HG02763 (cell line): ENCODE data around the gene RIN3.
A peak's percentile ranks its signal among the peaks of the same experiment; 100 is the strongest.

Experiments used
- ATAC-seq: cut with Tn5 transposase; IDR thresholded peaks from one replicate; pipeline ENCODE4 v1.9.1; 2021; ENCODE audit warnings: mild to moderate bottlenecking, moderate library complexity; ENCODE audit not compliant: unreplicated experiment

RIN3 gene

DNA sequence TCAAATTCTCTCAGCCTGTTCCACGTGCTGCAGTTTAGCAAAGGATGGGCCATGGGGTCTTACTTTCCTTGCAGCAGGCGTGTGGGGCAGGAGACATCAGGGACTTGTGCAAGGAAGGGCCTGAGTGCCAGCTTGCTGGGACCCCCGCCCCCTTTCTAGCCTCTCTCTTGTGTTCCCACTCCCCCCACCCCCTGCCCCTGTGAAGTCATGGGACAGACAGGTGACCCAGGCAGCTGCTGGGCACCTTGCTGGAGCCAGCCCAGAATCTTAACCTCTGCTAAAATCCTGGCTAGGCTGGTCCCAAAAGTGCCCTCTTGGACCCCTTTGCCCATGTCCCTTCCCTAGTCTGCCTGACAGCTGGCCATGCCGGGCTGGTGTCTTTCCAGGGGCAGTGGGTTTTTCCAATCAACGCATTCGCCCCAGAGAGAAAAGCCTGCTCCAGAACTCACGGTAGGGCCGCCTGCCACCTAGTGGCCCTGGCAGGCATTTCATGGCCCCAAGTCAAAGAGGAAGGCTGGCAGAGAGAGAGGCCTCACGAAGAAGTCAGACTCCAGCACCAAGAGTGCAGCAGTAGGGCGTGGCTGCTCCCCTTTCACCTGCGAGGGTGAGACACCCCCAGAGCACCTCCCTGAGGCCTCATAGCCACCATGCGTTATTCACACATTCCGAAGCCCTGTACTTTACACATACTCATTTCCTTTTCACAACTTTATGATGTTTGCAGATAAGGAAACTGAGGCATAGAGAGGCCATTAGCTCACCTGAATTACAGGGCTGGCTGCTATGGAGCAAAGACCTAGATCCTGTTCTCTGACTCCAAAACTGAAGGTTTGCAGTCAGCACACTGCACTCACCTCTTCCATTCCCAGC is 167.4 kb downstream of the RIN3 start:
- ATAC-seq = no peak

DNA sequence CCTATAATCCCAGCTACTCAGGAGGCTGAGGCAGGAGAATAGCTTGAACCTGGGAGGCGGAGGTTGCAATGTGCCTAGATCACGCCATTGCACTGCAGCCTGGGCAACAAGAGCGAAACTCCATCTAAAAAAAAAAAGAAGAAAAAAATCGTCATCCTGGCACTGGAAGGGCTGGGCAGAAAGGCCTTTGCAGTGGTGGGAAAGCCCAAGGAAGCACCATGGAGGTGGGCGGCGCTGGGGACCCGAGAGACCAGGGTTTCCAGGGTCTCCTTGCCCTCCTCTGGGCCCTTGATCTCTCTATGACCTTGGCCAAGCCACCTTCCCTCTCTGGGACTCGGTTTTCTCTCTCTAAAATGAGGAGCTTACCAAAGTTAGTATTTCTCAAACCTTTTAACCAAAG is 169.5 kb downstream of the RIN3 start:
- ATAC-seq = no peak

DNA sequence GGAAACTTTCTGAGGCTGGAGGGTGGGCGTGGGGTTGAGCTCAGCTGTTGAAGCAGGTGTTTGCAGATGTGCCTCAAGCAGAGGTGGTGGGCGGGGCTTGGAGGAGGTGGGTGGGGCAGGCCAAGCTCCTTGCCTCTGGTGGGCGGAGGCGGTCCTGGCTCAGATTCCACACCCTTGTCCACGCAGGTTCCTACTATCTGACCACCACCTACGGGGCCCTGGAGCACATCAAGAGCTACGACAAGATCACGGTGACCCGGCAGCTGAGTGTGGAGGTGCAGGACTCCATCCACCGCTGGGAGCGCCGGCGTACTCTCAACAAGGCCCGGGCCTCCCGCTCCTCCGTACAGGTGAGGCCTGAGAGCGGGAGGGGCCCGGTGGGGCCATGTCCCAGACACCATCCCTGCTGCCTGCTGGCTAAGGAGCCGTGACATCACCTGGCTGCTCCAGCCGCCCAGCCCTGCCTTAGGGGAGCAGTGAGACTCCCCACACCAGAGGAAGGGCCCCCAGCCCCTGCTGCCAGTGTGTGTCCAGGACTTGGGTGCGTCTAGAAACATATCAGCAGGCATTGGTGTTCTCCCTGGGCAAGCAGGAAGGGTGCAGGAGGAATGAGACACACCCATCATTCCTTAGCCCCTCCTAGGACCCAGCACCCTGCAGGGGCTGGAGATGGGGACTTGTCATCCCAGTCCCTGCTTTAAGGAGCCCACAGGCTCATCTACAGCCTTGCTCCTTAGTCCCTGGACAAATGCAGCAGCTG is 171.4 kb downstream of the RIN3 start:
- no peak for ATAC-seq

DNA sequence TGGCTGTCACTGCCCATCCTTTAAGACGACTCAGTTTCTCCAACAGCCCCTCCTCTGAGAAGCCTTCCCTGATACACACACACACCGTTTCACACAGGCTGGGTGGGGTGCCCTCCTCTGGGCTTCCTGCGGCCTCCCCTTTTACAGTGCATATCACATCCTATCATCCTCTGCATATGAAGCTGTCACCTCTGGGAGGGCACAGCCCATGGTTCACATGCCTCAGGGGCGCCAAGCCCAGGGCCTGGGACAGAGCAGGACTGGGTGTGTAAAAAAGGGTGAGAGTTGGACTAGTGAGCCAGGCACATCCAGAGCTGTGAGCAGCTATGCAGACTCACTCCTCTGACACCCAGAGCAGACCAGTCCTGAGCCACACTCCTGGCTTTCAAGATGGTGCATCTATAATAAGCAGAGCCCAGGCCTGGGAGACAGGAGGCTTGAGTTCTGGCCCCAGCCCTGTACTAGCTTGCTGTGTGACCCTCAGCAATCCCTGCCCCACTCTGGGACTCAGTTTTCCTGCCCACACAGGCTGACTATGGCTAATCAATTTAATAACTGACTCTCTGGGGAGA is 172.3 kb downstream of the RIN3 start:
- no peak for ATAC-seq

DNA sequence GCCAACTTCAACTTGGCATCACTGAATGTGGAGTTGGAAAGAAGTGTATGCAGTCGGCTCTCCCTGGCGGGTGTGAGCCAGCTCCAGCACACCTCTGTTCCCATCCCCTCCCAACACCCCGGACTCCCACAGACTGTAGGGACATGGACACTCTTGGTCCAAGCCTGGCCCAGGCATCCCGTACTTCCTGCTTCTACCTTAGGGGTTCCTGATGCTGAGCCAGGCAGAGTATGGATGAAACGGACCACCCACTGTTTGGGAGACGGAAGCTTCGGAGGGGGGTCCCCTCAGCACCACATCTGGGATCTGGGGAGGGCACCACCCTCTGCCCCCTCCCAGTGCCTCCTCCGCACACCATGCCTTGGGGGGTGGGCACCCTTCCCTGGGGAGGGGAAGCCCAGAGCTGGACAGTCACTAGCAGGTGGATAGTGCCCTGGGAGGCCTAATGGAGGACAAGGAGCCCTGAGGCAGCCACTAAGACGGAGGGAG is 172.9 kb downstream of the RIN3 start:
- no peak for ATAC-seq

DNA sequence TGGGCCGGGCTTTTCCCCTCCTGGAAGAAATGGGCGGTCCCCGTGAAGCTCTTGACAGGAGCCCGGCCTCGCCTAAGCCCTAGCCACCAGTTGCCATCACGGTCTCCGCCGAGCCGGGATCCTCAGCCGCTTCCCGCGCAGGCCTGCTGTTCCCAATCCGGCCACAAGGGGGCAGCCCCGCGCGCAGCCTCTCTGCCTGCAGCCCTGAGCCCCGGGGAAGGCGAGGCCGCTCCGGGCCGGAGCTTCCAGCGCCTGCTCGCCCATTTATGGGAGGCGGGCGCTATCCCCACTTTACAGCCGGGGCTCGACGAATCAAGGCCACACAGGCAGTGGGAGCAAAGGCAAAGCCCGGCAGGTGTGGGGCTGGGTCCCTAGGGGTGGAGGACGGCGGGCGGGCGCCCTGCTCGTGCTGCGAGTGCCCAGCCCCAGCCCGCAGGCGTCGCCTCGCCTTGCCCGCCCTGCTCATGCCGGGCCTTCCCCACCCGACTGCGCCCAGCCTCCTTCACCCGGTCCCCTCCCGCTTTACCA is 173.4 kb downstream of the RIN3 start:
- ATAC-seq = peak; percentile 55

DNA sequence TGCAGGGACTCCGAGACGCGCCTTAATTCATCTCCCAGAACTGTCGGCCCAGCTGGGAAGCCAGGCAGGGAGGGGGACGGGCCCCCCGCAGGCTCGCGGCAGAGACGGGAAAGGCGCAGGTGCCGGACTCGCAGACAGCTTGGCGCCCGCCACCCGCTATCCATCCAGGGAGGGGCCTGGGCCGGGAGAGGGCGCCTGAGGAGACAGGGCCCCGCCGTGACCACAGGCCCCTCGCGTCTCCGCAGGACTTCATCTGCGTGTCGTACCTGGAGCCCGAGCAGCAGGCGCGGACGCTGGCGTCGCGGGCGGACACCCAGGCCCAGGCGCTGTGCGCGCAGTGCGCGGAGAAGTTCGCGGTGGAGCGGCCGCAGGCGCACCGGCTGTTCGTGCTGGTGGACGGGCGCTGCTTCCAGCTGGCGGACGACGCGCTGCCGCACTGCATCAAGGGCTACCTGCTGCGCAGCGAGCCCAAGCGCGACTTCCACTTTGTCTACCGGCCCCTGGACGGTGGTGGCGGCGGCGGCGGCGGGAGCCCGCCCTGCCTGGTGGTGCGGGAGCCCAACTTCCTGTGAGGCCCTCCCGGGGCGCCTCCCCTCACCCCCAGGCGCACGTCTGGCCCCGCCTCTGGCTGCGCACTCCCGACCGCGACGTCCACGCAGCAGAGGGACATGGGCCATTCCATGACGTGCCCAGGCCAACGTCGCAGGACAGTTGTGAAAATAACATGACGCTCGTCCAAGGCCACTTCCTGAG is 174.3 kb downstream of the RIN3 start:
- no peak for ATAC-seq

DNA sequence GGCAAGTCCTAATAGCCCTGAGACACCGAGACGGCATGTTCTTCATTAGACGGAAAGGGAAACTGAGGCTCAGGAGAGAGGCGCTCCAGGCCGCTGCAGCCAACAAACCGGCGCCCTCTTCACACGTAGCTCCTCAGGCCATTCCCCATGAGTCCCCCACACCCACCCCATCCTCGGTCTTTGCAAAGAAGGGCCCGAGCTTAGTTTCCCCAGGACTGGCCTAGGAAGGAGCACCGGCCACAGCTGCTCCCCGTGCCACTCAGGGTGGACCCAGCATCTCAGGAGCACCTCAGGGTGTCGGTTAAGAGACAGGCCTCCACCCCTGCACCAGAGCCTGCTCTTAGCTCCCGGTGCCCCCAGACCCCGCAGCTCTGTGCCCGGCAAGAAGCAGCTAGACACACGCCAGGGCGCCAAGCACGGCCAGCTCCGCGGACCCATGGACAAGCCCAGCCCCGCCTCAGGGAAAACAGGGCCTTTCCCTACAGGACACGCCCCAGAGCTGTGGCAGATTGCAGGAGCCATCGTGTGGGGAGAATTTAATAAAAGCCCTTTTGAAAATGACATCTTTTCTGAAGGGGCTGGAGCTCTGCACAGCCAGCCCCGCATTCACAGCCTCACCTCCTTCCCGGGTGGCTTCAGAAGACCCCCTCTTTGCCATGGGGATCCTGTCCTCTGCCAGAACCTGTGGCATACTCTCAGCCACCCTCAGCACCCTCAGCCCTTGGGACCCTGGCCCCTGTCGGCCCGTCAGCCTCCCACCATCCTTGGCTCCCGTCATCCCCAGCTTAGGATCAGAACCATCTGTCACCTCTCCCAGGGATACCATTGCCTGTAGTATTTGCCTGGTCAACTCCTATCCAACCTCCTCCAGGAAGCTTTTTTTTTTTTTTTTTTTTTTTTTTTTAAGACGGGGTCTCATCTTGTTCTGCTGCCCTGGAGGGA is 175.1 kb downstream of the RIN3 start:
- no peak for ATAC-seq

DNA sequence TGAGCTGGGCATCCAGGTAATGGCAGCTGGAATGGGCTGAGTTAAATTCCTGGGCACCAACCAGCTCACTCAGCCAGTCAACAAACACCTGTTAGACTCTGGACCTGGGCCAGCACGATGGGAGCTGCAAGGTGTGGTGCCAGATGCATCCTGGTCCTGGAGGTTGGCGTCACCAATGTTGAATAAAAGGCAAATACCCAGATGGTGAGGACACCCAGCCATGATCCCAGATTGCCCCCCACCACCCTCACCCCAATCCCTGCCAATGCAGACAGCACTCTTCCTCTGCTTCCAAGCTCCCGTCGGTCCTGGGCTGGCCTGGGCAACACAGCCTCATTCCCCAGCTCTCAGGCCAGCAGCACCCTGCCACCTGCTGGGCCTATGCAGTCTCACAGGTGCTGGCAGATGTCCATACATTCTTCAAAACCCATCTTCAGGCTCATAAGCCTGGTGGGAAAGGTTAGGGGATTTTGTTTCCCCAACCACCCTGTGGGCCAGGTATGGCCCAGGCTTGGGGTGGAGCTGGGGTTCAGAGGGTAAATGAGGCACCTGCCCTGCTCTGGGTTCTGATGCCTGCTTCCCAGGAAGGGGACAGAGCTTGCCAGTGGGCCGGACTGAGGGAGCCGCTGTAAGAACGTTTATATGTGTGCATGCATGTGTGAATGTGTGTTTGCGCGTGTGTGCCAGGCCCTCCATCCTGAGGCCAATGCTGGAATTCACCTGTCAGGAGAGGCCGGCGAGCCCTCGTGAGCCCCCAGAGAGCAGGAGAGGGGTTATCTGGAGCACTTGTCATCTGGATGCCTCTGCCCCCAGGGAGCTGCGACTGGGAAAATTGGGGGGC is 176.8 kb downstream of the RIN3 start:
- no peak for ATAC-seq

DNA sequence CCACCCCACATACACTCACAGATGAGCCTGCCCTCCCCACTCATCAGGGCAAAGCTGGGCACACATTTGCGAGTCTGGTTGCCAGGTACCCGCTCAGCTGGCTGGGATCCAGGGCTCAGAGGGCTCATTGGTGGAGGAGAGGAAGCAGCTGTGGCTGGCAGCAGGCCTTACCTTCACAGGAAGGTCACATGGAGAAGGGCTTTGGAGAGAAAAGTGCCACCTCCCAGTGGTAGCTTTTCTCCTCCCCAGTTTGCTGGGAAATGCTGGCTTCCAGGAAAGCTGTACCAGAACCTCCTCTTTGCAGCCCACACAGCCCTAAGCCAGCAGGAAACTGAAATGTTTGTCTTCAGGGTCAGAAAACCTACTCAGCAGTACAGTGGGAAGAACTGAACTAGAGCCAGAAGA is 179.2 kb downstream of the RIN3 start:
- no peak for ATAC-seq

DNA sequence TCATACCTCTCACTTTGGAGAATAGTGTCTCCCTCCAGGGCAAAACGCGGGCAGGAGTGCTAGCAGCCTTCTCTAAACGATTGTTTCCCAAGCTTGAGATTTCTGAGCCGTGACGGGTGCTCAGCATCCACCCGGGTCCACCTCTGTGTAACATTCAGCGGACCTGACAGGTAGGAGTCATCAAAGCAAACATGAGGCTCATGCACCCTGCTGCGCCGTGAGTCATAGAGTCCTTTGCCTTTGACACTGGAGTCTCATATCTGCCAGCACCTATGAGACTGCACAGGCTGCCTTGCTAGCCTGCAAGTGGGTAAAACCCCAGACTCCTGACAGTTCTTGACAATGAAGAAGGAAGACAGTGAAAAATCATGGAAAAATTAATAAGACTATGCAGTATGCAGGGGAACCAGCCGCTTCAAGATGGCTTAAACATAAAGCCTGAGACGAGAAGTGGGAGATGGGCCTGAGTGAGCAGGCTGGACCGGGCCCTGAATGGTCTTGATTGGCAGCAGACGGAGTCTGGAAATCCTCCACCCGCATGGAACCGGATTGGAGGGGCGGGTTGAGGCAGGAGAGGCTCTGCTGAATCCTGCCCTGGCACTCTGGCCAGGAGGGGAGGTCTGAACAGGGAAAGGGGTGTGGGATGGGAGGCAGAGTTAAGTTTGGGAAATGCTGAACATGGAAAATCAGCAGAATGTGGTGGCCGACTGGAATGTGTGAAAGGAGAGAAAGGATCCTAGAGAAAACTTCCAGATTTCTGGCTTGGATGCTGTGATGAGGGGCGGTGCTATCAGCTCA is 180.6 kb downstream of the RIN3 start:
- no peak for ATAC-seq

DNA sequence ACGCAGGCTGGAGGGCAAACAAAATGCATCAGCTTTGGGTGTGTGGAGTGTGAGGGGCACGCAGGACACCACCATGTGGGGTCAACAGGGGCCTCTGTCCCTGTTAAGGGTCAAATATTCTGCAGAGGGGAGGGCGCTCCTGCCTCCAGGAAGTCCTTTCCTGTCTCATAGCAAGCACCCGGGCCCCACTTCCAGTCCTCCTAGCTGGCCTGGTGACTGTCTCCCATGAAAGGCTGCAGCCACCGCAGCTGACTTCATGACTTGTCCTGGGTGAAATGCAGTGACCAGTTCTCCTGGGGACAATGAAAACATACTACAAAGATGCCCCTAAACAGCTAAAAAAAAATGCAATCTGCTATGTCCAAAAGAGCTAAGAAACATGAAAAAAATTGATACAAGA is 181.2 kb downstream of the RIN3 start:
- ATAC-seq = no peak

DNA sequence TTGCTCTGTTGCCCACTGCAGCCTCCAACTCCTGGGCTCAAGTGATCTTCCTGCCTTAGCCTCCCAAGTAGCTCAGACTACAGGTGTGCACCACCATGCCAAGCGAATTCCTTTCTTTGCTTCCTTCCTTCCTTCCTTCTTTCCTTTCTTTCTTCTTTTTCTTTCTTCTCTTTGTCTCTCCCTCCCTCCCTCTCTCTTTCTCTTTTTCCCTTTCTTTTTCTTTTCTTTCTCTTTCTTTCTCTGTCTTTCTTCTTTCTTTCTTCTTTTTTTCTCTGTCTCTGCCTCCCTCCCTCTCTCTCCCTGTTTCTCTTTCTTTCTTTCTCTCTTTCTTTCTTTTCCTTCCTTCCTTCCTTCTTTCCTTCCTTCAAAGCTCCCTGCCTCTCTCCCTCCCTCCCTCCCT is 182.0 kb downstream of the RIN3 start:
- no peak for ATAC-seq

DNA sequence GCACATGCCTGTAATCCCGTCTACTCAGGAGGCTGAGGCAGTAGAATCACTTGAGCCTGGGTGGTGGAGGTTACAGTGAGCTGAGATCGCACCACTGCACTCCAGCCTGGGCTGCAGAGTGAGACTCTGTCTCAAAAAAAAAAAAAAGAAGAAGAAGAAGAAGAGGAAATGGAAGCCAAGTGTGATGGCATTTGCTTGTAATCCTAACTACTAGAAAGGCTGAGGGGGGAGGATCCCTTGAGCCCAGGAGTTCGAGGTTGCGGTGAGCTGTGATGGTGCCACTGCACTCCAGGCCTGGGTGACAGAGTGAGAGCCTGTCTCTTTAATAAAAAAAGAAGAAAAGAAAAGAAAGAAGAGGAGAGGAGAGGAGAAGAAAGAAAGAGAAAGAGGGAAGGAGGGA is 182.8 kb downstream of the RIN3 start:
- ATAC-seq = no peak

DNA sequence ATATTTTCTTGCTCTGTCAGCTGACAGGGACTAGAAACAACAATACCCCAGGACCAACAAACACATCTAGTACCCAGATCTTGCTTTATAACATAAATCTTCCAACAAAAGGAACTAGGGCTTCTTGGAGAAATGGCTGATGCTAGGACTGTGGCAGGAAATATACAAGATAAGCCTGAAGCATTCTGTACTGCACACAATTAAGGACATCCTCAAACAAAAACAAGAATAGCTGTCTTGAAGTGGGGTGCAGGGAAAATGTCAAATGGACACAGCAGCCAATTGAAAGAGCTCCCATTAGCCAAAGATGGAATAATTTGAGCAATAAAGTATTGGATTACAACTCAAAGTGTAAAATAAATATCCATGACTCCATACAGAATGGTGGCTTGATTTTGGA is 184.8 kb downstream of the RIN3 start:
- no peak for ATAC-seq

DNA sequence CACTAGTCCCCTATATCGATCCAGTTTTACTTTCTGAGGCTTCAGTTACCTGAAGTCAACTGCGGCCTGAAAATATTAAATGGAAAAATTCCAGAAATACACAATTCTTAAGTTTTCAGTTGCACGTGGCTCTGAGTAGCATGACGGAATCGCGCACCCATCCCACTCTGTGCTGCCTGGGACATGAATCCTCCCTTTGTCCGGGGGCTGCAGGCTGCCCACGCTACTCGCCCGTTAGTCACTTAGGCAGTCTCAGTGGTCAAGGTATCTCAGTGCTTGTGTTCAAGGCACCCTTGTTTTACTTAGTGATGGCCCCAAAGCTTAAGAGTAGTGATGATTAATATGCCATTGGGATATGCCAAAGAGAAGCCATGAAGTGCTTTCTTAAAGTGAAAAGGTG is 188.2 kb downstream of the RIN3 start:
- no peak for ATAC-seq

DNA sequence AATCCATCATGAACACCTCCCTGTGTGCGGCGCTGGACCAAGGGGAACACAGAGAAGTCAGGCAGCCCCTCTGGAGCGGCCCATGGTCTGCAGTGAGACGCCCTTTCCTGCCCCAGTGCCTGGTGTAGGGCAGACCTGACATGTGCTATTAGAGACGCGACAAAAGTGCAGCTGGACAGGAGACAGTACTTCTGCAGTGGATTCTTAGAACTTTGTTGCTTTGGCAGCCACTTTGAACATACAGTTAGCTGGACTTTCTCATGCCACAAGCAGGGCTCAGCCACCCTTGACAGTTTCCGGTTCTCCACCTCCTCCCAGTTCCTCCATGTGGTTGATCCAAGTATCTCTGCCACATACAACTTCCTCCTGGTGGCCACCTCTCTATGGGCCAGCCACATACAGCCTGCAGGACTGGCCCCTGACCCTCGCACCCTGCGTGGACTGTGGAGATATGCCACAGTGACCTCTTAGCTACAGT is 188.9 kb downstream of the RIN3 start:
- ATAC-seq = no peak

DNA sequence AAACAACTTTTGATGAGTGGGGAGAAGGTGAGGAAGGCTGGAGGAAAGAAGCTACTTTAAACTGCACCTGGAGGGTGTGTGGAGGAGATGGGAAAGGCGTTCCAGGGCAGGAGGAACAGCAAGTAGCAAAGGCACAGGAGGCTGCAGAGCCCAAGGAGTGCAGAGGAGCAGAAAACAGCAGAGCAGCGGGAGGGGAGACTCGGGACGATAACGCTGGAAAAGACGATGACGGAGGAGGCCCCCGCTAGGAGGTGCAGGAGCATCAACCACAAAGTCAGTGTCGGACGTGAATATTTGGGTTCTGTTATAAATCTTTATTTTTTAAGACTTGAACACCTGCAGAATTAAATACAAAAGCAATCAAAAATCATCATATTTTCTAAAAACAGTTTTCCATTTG is 189.9 kb downstream of the RIN3 start:
- no peak for ATAC-seq
